ENCODE data around the gene SLC35D2.

SLC35D2 gene

DNA sequence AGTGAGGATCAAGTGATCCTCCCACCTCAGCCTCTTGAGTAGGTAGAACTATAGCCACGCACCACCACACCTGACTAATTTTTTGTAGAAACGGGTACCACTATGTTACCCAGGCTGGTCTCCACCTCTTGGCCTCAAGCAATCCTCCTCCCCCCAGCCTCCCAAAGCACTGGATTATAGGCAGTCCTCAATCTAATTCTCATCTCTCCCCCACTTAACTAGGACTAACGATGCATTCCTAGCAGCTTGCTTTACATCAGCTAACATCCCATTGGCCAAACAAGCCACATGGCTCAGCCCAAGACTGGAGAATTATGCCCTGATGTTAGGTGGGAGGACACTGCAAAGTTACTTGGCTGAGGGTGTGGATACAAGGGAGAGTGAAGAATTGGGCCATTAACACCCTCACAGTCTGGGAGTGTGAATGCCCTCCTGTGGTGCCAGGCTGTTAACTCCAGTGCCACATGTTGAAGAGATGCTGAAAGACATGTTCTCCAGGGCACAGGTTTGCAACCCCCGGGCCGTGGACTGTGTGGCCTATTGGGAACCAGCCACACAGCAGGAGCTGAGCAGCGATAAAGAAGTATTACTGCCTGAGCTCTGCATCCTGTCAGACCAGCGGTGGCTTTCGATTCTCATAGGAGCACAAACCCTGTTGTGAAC, 39.9 kb upstream of the SLC35D2 start:
- Histone ChIP-seq H3K4me1 (ENCODE audit: control insufficient read depth in 1 of 2, insufficient read depth in 1 of 2, low read depth in 1 of 2, low read length in 1 of 2) (peaks cover 6 to 9% of the 10 kb centered on the region in 2 experiments), H3K27me3 (no peaks in the 10 kb centered on the region), H3K9me3 (no peaks in the 10 kb centered on the region), H3K36me3 (no peaks in the 10 kb centered on the region), H3K27ac (no peak overlapping the region), H3K4me3 (ENCODE audit: low read depth in 1 of 2, low read length in 1 of 2) (no peak overlapping the region)
- TF ChIP-seq, protein P1, sequence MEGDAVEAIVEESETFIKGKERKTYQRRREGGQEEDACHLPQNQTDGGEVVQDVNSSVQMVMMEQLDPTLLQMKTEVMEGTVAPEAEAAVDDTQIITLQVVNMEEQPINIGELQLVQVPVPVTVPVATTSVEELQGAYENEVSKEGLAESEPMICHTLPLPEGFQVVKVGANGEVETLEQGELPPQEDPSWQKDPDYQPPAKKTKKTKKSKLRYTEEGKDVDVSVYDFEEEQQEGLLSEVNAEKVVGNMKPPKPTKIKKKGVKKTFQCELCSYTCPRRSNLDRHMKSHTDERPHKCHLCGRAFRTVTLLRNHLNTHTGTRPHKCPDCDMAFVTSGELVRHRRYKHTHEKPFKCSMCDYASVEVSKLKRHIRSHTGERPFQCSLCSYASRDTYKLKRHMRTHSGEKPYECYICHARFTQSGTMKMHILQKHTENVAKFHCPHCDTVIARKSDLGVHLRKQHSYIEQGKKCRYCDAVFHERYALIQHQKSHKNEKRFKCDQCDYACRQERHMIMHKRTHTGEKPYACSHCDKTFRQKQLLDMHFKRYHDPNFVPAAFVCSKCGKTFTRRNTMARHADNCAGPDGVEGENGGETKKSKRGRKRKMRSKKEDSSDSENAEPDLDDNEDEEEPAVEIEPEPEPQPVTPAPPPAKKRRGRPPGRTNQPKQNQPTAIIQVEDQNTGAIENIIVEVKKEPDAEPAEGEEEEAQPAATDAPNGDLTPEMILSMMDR (IDR thresholded peaks at IDR 0.05), result no peak

DNA sequence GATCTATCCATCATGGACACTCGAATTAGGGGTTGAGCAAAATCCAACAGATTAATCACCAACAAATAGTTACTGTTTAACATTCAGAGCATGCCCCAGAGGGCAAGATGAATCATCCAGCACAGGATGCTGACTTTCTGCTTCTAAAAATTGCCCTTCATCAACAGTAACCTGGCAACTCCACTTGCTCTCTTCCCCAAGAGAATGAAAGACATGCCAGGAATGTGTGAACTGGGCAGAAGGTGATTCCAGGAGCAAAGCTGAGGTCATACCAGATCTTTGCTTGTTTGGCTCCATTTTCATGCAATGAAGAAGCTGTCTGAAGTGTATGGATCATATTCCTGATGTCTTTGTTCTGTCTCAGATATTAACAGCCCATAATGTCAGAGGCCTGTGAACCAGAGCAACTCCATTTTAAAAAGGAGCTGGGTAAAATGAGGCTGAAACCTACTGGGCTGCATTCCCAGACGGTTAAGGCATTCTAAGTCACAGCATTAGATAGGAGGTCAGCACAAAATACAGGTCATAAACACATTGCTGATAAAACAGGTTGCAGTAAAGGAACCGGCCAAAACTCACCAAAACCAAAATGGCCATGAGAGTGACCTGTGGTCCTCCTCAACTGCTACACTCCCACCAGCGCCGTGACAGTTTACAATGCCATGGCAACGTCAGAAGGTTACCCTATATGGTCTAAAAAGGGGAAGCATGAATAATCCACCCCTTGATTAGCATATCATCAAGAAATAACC, 37.1 kb upstream of the SLC35D2 start:
- Histone ChIP-seq H3K4me3 (ENCODE audit: low read depth in 1 of 2, low read length in 1 of 2) (no peak overlapping the region), H3K9me3 (no peaks in the 10 kb centered on the region), H3K27ac (no peak overlapping the region), H3K27me3 (no peaks in the 10 kb centered on the region), H3K36me3 (no peaks in the 10 kb centered on the region), H3K4me1 (ENCODE audit: control insufficient read depth in 1 of 2, insufficient read depth in 1 of 2, low read depth in 1 of 2, low read length in 1 of 2) (peaks cover 17 to 22% of the 10 kb centered on the region in 2 experiments)
- TF ChIP-seq, protein P1 (IDR thresholded peaks at IDR 0.05), result no peak

DNA sequence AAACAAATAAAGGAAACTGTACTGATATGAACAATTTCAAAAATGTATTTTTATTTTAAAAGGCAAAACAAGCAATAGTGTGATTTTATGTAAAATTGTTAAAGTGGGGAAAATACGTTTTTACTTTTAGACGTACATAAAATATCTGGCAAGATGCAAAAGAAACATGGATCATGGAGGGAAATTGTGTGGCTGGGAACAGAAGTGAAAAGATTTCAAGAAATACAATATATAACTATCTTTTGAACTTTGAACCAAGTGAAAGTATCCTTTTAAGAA, 36.1 kb upstream of the SLC35D2 start:
- no peaks in the 10 kb centered on the region for H3K36me3 ChIP-seq
- H3K27me3 ChIP-seq, result no peaks in the 10 kb centered on the region
- H3K9me3 ChIP-seq, result no peaks in the 10 kb centered on the region
- H3K4me1 ChIP-seq (ENCODE audit: control insufficient read depth in 1 of 2, insufficient read depth in 1 of 2, low read depth in 1 of 2, low read length in 1 of 2), result peaks cover 17 to 22% of the 10 kb centered on the region in 2 experiments
- peak overlapping the region; percentile 86 to 97 for H3K4me3 ChIP-seq (ENCODE audit: low read depth in 1 of 2, low read length in 1 of 2)
- H3K27ac ChIP-seq, result no peak overlapping the region
- TF ChIP-seq, protein P1 (IDR thresholded peaks at IDR 0.05), result no peak

DNA sequence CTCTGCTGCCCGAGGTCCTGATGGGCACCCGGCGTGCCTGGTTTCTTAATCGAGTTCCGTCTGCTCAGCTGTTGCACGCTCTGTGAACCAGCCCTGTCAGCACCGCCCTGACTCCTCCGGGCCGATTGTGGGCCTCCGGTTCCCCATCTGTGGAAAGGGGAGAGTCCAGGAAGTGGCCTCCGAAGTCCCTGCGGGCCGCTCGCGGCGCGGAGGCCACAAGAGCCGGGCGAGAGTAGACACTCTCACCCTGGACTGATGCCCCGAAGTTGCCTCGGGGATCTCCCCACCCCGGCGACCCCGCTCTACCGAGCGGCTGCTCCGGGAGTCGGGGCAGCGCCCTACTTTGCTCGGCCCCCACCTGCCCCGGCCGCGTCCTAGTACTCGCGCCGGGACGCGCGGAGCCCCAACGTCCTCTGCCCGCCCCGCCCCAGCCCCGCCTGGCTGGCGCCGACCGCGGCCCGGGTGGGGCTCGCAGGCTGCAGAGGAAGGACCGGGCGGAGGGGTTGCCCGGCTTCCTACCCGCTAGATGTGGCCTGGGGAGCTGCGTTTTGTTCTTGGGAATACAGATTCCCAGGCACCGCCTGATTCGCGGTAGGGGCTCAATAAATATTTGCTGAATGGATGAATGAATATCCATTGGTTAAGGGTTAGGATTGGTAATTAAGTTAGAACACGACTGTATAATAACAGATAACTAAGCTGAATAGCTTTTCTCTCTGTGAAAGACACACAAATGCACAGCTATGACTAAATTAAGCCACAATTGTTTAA, 35.6 kb upstream of the SLC35D2 start:
- Histone ChIP-seq H3K36me3 (no peaks in the 10 kb centered on the region), H3K4me1 (ENCODE audit: control insufficient read depth in 1 of 2, insufficient read depth in 1 of 2, low read depth in 1 of 2, low read length in 1 of 2) (peaks cover 22 to 28% of the 10 kb centered on the region in 2 experiments), H3K27ac (peak overlapping the region; percentile 79), H3K9me3 (no peaks in the 10 kb centered on the region), H3K27me3 (no peaks in the 10 kb centered on the region), H3K4me3 (ENCODE audit: low read depth in 1 of 2, low read length in 1 of 2) (peak overlapping the region; percentile 86 to 97)
- TF ChIP-seq, protein P1 (IDR thresholded peaks at IDR 0.05), result no peak

DNA sequence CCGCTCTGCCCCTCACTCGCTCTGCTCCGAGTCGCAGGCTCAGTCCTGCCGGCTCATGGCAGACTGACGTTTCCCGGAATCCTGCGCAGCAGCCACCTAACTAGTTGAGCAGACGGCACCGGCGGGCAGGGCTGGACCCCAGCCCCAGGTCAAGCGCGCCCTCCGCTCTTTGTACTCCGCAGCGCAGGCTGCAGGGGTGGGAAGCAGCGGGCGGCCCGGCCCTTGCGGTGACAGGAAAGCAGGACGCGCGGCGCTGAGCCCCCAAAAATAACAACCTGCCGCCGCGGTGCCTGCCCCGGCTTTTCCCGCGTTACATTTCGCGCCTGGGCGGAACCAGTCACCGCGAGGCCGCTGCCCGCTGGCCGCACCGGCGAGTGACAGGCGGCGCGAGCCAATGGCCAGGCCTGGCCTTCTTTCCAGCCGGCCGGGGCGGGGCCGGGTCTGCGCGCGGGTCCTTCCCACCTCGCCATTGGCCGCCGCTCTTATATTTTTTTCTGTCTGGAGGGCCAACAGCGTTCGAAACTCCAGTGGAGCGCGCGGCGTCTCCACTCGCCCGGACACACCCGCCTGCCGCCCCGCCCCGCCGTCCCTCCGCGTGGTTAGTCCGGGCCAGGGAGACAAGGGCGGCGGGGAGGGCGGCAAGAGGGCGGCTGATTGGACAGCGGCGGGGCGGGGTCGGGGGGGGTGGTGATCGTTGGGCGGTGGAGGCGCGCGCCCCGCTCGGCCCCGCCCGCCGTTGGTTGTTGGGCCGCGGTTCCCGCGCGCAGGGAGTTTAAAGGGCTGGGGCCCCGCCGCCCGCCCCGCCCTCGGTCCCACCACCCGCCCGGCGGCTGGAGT, 34.8 kb upstream of the SLC35D2 start, which contains the start of gene ZNF367:
ZNF367 (minus strand) TSS at position 288 of the 837 bp plus-strand sequence. CDS start 338 bp downstream, outside the sequence.
- no peaks in the 10 kb centered on the region for H3K36me3 ChIP-seq
- peak within 1 kb of the TSS; percentile 86 to 97 for H3K4me3 ChIP-seq (ENCODE audit: low read depth in 1 of 2, low read length in 1 of 2)
- no peaks in the 10 kb centered on the region for H3K9me3 ChIP-seq
- TF ChIP-seq, protein P1 (IDR thresholded peaks at IDR 0.05), result peak; percentile 40
- H3K4me1 ChIP-seq (ENCODE audit: control insufficient read depth in 1 of 2, insufficient read depth in 1 of 2, low read depth in 1 of 2, low read length in 1 of 2), result peaks cover 30 to 36% of the 10 kb centered on the region in 2 experiments
- H3K27me3 ChIP-seq, result no peaks in the 10 kb centered on the region
- peak within 1 kb of the TSS; percentile 79 for H3K27ac ChIP-seq

Data from neutrophil (primary cell).